Spleen (tissue), 11 donors: Measurements from ENCODE around the gene ETF1. TPM values are rescaled to one million over a fixed set of nuclear protein-coding genes. Genes with fewer than 3 reads are reported as not detected.

Experiments used
- DNase-seq: peaks from one replicate; pipeline ENCODE4 v3.0.0-alpha.2; 2020
- H3K27ac ChIP-seq, 8 donors: fragments of 200-600 bp; sonication (generic) in 7 of 8; 1 replicate in 4 of 8; 2 replicates in 4 of 8; pipeline versions ENCODE4 v1.5.0 to v1.8.0; 2016 to 2021; ENCODE audit warnings: inconsistent platforms in 4 of 8, mild to moderate bottlenecking in 4 of 8, moderate library complexity in 1 of 8
- H3K27me3 ChIP-seq, 7 donors: fragments of 200-600 bp; sonication (generic) in 6 of 7; replicated peaks in 1 of 7; 1 replicate in 4 of 7; 2 replicates in 3 of 7; pipeline versions ENCODE4 v1.5.0 to v1.8.0; 2016 to 2021; ENCODE audit warnings: inconsistent platforms in 3 of 7, mild to moderate bottlenecking in 1 of 7
- H3K36me3 ChIP-seq, 6 donors: fragments of 200-600 bp; sonication (generic) in 5 of 6; 1 replicate in 4 of 6; 2 replicates in 2 of 6; pipeline versions ENCODE4 v1.5.0 to v1.8.0; 2016 to 2021; ENCODE audit warnings: inconsistent platforms in 2 of 6
- H3K4me1 ChIP-seq, 6 donors: fragments of 200-600 bp; sonication (generic) in 5 of 6; 1 replicate in 3 of 6; 2 replicates in 3 of 6; pipeline versions ENCODE4 v1.5.0 to v1.8.0; 2016 to 2021; ENCODE audit warnings: inconsistent platforms in 3 of 6
- H3K4me3 ChIP-seq, 8 donors: fragments of 200-600 bp; sonication (generic) in 7 of 8; 1 replicate in 4 of 8; 2 replicates in 4 of 8; pipeline versions ENCODE4 v1.5.0 to v1.8.0; 2016 to 2021; ENCODE audit warnings: inconsistent platforms in 4 of 8, mild to moderate bottlenecking in 4 of 8, moderate library complexity in 2 of 8
- H3K9me3 ChIP-seq, 8 donors: fragments of 200-600 bp; sonication (generic) in 7 of 8; 1 replicate in 4 of 8; 2 replicates in 4 of 8; pipeline versions ENCODE4 v1.5.0 to v1.8.0; 2016 to 2021; ENCODE audit warnings: inconsistent platforms in 4 of 8
- CTCF ChIP-seq, 11 experiments: fragments of 200-600 bp in 7 of 11; fragments of 450-650 bp in 4 of 11; sonication (generic) in 4 of 11; IDR thresholded peaks in 8 of 11; conservative IDR thresholded peaks in 3 of 11; 1 replicate in 7 of 11; 2 replicates in 4 of 11; pipeline versions ENCODE4 v1.4.0 to v1.8.0; 2016 to 2021; ENCODE audit warnings: antibody characterized with exemption in 11 of 11, inconsistent platforms in 4 of 11, mild to moderate bottlenecking in 1 of 11
- POLR2A ChIP-seq, 3 donors: fragments of 450-650 bp; IDR thresholded peaks; one replicate each; pipeline ENCODE4 v1.5.1; 2017; ENCODE audit warnings: antibody characterized with exemption in 3 of 3, mild to moderate bottlenecking in 1 of 3
- POLR2AphosphoS5 ChIP-seq, 3 donors: sonication (generic); formaldehyde crosslinking; IDR thresholded peaks; one replicate each; pipeline ENCODE4 v1.5.1; 2017; ENCODE audit warnings: antibody characterized with exemption in 3 of 3
- WGBS, 5 donors: extraction: QIAGEN DNeasy Blood & Tissue Kit in 3 of 5; methylation state at CpG; one replicate each; pipeline versions ENCODE4 v1.1.5 to v1.1.7; 2013 to 2018; 5-methylcytosine and 5-hydroxymethylcytosine counted together
- intact Hi-C: fragments of 100-400 bp; cut with DNase I; formaldehyde crosslinking; loops from one replicate; pipeline ENCODE4 v1.15.0; 2023; ENCODE audit warnings: low total_unique reads
- polyA plus RNA-seq, 3 donors: library from polyadenylated mRNA; stranded (reverse); fragments of 200-250 nt; gene quantifications; one replicate each; pipeline ENCODE4 v1.2.1, GENCODE V29; 2013
- total RNA-seq, 7 donors: library from RNA; depleted of rRNA in 3 of 7; stranded (reverse); fragments of >200 nt in 3 of 7; fragmentation: NEBNext Ultra II Directional in 4 of 7; extraction: Animal tissue kit (Norgen Biotek cat#: 25700) in 4 of 7; gene quantifications; one replicate each; pipeline versions ENCODE4 v1.1.0 to v1.2.1, GENCODE V29; 2016 to 2021
- donor health status: healthy with polysubstance abuse.
- donor health status: DM: no; HTN: no; CAD: no; lungs with moderate emphysema.
- donor health status: DM: no; HTN: no; CAD: no.
- donor health status: Bipolar disorder and iron deficiency.
- donor health status: healthy.
- donor health status: DM: no; HTN: no; CAD: no.
- donor health status: DM: yes; HTN: yes; CAD: no.

The ETF1 gene
- total and polyA plus RNA-seq, 10 donors: 21.3 to 78.8 (median 54.0) TPM

- Histone ChIP-seq H3K4me1 (peaks cover 3 to 6% (median 5%) of the 10 kb centered on the region in 6 donors), H3K27ac (no peak overlapping the region), H3K36me3 (no peaks in the 10 kb centered on the region), H3K9me3 (no peaks in the 10 kb centered on the region), H3K4me3 (no peak overlapping the region), H3K27me3 (no peaks in the 10 kb centered on the region)
- intact Hi-C loops: no loop called here
- DNase-seq: no peak
- WGBS, 5 donors: 75 to 91% (median 84%) methylated on average over 8 of the region's 8 CpGs
- TF ChIP-seq CTCF (IDR thresholded peaks at IDR 0.05 in 8 of 11, conservative IDR thresholded peaks at IDR 0.05 in 3 of 11) (no peak), POLR2AphosphoS5 (IDR thresholded peaks at IDR 0.05) (no peak), POLR2A (IDR thresholded peaks at IDR 0.05) (no peak)
Measured at GRCh38 chr5:138583984-138584637, 41.1 kb upstream of the ETF1 start.

- no peak for DNase-seq
- Histone ChIP-seq H3K27me3 (no peaks in the 10 kb centered on the region), H3K4me1 (peaks cover 3 to 8% (median 6%) of the 10 kb centered on the region in 6 donors), H3K36me3 (no peaks in the 10 kb centered on the region), H3K27ac (no peak overlapping the region), H3K9me3 (no peaks in the 10 kb centered on the region), H3K4me3 (no peak overlapping the region)
- TF ChIP-seq CTCF (IDR thresholded peaks at IDR 0.05 in 8 of 11, conservative IDR thresholded peaks at IDR 0.05 in 3 of 11) (no peak), POLR2A (IDR thresholded peaks at IDR 0.05) (no peak), POLR2AphosphoS5 (IDR thresholded peaks at IDR 0.05) (no peak)
- intact Hi-C loops: no loop called here
- 77 to 88% (median 85%) methylated on average over 3 of the region's 3 CpGs for WGBS, 5 donors
Measured at GRCh38 chr5:138582959-138583358, 39.9 kb upstream of the ETF1 start.

- DNase-seq: no peak
- no peaks in the 10 kb centered on the region for H3K36me3 ChIP-seq
- no peak overlapping the region for H3K4me3 ChIP-seq
- intact Hi-C loops: no loop called here
- H3K4me1 ChIP-seq: peaks cover 3 to 15% (median 9%) of the 10 kb centered on the region in 6 donors
- TF ChIP-seq POLR2A (IDR thresholded peaks at IDR 0.05): no peak
- TF ChIP-seq POLR2AphosphoS5 (IDR thresholded peaks at IDR 0.05): no peak
- no peak for TF ChIP-seq CTCF (IDR thresholded peaks at IDR 0.05 in 8 of 11, conservative IDR thresholded peaks at IDR 0.05 in 3 of 11)
- H3K9me3 ChIP-seq: no peaks in the 10 kb centered on the region
- H3K27me3 ChIP-seq: no peaks in the 10 kb centered on the region
- H3K27ac ChIP-seq: no peak overlapping the region
Measured at GRCh38 chr5:138580777-138581176, 37.7 kb upstream of the ETF1 start.

- Histone ChIP-seq H3K36me3 (no peaks in the 10 kb centered on the region), H3K4me1 (peaks cover 3 to 15% (median 9%) of the 10 kb centered on the region in 6 donors), H3K9me3 (no peaks in the 10 kb centered on the region), H3K27ac (no peak overlapping the region), H3K4me3 (no peak overlapping the region), H3K27me3 (no peaks in the 10 kb centered on the region)
- TF ChIP-seq POLR2AphosphoS5 (IDR thresholded peaks at IDR 0.05) (no peak), POLR2A (IDR thresholded peaks at IDR 0.05) (no peak), CTCF (IDR thresholded peaks at IDR 0.05 in 8 of 11, conservative IDR thresholded peaks at IDR 0.05 in 3 of 11) (no peak)
- 92 to 99% (median 95%) methylated on average over 2 of the region's 2 CpGs for WGBS, 5 donors
- intact Hi-C loops: no loop called here
- no peak for DNase-seq
Measured at GRCh38 chr5:138580001-138580400, 37.0 kb upstream of the ETF1 start.
